COLO668 (cell line): ENCODE measurements around the gene H1-8.

Experiments used
- DNase-seq: peaks from one replicate; lab custom pipeline; 2025; ENCODE audit not compliant: unreplicated experiment; lab: John Stamatoyannopoulos, UW

Gene H1-8

DNA sequence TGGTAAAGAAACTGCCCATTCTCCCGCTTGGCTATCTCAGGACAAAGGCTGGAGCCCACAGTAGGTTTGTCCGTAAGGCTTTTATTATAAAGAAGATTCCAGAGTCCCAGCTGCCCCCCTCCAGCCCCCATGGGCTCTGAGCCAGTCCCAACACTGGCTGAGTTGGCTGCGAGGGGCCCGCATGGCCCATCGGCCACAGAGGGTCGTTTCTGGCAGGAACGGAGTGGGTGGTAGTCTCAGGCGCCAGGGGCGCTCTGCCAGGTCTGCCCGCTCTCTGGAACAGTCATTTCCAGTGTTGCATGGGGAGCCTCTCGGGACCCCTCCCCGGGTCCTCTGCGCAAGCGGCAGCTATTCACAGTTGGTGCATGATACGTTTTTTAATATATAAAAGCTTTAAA is 12.2 kb downstream of the H1-8 start:
- DNase-seq: no peak

DNA sequence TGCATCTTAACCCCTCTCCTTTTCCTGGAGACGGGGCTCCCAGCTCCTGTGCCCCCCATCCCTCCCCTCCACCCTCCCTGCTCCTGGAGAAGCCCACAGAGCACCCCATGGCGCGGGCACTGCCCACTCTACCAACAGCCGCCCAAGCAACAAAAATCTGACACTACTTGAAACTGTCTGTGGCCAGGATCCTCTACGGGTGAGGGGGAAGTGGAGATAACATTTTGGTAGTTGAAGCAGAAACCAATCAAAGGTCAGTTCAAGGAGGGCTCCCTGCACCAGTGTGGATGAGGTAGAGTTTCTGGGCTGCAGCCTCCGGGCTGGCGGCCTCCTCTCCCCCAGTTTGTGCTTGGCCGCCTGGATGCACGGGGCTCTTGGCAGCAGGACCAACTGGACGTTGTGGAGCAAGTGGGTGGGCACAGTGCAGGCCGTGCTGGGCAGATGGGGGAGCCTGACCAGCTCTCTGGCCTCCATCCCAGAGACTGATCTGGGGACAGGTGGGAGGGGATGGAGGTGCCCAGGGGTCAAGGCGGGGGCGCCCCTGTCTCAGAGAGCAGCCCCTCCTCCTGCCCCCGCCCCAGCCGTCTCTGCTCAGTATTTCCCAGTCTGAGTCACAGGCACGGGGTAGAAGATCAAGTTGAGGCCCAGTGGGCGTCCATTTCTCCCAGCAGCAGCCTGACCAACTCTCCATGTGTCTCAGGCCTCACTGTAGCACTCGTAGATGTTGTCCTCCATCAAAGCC is 12.8 kb downstream of the H1-8 start:
- DNase-seq: no peak

DNA sequence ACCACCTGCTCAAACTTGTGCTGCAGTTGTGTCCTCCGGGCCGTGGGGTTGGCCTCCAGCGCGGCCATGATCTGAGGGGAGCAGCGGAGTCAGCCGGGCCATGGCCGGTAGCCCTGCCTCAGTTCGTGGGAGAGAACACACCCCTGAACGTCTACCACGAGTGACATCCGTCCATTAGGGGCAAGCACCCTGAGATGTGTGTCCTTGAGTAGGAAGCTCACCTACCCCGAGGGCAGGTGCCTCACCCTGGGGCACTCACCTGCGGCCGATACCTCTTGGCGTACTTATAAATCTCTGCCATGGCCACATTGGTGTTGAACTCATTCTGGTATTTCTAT is 13.4 kb downstream of the H1-8 start:
- no peak for DNase-seq

DNA sequence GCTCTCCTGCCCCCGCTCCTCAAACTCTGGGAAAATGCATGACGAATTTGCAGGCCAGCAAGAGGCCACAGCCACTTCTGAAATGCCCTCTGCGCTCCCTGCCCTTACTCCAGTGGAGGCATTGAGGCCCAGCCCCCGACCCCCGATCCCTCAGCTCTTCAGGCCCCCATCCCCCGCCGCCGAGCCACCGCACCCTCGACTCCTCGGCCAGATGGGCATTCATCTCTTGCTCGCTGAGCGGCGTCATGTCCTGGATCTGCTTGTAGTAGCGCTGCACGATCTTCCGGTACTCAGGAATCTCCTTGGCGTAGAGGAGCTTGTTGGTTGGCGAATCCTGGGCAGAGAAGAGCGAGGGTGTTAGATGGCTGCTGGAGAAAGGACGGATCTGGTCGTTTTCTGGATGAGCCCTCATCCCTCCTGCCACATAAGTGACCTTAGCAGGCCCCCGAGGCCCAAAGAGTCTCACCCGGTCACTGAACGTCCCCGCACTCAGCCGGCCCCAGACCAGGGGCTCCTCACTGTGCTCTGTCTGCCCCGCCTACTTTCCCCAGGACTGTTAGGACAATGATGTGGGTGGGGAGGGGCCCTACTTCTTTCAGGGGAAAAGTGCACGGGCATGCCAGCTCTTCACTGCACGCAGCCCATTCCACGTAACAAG is 14.0 kb downstream of the H1-8 start:
- no peak for DNase-seq

DNA sequence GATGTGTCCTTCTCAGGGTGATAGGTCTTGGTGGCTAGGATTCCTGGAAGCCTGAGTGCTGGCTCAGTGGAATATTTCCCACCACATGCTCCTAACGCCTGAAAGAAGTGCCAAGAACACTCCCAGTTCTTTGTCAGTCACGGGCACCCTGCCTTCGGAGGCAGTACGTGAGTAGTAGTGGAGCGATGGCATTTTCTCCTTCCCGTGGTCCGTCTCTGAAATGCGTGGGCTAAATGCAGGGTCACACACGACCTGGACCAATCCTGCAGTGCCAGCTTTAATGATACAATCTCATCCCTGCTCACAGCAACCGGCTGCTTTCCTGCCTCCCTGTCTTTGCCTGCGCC is 14.5 kb downstream of the H1-8 start:
- no peak for DNase-seq

DNA sequence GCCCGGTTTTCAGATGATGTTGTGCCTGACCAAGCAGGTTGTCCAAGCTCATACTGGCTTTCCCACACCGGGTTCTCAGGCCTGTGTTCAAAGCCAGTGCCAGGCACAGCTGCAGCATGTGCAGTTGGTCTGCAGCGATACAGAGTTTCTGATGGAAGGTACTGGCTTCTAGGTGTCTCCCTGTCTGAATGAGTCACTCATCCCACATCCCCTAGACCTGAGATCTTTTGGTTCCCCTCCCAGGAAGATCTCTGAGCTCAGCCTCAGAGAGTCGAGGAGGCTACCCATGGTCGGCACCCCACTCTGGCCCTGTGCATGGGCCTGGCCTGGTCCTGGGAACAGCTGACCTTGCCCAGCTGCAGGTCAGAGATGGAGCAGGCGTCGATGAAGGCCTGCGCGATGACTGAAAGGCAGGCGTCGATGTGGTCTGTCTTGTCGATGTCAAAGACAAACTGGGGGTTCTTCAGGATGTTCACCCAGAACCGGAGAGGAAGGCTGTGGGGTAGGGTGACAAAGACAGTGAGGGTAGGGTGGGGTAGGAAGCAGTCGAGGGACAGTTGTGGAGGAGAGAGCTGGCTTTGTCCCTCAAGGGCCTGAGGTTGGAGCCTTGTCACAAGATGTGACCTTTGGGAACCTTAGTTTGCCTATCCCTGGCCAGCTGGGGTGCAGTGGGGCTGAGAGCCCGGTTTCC is 15.3 kb downstream of the H1-8 start:
- no peak for DNase-seq

DNA sequence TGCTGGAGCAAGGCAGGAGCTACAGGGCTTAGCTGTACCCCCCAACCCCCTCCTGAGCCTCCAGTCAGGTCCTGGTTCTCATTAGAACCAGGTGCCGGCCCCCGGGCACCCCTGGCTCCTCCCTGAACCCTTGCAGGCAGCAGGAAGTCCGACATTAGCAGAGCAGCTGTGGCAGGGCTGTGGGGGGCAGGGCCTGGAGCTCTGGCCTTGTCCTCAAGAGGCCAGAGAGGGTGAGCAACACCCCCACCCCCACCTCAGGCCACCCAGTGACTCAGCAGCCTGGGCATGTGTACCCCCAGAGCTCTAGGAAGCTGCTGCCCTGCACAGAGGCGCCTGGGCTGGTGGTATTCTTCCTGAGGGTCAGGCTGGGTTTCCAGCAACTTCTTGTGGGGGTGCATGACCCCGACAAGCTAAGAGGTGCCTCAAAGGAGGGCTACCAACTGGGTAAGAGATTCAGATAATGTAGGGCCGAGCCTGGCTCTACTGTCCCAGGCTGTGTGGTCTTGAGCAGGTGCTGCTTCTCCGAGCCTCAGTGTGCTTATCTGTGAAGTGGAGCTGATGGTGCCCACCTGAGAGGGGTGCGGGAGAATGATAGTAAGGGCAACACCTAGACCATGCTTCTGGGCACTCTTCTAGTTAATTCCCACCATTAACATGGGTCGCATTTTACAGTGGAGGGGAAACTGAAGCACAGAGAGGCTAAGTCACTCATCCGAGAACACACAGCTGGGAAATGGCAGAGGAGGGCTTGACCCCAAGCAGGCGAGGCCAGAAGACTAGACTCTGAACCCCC is 16.0 kb downstream of the H1-8 start:
- DNase-seq: peak; percentile 37

DNA sequence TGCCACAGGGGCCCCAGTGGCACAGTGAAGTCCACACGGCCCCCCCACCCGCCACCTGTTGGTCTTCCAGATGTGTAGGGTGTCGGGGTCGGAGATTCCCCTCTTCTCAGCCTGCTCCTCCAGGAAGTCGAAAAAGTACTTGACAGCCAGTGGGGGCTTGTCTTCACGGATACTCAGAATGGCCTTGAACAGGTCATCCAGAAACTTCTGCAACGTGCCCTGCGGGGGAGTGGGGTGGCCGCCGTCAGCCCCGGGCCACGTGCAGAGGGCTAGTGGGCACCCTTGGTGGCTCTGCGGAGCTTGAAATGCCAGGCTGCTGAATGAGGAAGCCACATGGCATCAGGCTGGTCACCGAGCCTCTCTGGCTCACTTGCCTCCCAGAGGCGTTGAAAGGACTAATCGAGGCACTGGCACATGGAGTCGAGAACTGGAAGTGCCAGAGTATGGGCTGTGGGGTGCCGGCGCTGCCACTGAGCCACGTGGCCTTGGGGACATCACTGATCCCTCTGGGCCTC is 16.6 kb downstream of the H1-8 start:
- DNase-seq: no peak

DNA sequence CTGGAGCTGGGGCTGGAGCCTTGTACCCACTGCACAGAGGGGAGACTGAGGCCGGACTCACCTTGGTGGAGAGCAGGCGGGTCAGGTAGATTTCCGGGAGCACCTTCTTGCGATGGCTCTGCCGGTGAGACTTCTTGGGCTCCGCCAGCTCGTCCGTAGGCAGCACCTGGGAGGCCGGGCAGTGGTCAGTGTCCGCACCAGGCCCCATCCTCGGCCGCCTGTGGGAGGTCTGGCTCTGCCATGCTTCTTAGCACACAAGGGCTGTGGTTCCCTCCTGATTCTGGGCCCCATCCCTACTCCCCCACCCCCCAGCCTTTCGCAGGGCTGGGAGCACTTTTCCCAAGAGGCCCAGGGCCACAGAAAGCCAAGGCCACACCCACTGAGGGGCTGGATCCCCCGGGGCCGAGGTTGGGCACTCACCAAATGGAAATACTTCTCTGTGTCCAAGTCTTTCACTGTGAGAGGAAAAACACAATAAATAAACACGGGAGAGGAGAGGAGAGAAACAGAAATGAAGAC is 17.4 kb downstream of the H1-8 start:
- DNase-seq: no peak

DNA sequence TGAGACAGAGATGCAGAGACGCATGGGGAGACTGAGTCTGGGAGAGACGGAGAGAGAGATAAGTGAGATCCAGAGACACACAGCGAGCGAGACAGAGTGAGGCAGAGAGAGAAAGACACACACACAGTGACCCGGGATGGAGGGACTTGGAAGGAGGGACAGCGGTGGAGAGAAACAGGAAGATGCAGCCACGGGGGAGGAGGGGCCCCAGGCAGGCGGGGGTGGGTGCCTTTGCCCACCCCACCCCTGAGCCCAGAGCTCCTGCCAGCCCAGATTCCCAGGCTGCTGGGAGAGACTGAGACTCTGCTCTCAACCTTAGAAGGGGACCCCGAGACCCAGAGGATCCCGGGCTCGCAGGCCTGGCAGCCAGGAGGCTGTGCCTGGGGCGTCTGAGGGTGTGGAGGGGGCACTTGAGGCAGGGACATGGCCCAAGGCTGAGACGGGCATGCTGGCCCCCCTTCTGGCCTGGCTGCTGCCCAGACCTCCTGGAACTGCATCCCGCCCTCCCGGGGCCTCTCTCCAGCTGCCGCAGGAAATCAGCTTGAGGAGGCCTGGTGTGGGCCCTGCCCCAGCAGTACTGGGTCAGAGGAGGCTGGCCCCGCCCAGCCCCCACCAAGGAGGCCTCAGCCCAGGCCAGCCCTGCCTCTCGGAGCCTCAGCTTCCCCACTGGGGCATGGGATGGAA is 18.1 kb downstream of the H1-8 start:
- no peak for DNase-seq

DNA sequence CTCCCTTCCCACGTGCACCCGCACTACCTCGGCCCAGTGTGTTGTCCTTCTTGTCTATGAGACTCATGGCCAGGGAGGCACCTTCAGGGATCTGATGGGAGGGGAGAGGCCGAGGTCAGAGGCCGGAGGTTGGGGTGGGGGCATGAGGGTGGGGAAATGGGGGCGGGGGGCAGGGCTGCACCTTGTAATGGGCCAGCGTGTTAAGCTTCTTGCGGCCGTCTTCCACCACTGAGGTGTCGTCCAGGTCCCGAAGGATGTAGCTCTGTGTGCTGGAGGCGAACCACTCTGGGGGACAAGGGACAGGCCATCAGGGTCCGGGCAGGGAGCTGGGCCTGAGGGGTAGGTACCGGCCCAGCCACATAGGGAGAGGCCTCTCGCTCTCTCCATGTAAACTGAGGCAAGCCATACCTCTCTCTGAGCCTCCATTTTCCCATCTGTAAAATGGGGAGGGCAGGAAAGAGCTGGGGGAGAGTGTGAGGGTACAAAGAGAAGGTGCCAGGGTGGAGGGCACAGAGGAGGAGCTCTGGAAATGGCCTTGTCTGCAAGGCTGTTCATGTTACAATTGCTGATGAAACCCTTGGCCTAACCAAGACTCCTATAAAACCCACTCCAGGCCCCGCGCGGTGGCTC is 18.8 kb downstream of the H1-8 start:
- no peak for DNase-seq

DNA sequence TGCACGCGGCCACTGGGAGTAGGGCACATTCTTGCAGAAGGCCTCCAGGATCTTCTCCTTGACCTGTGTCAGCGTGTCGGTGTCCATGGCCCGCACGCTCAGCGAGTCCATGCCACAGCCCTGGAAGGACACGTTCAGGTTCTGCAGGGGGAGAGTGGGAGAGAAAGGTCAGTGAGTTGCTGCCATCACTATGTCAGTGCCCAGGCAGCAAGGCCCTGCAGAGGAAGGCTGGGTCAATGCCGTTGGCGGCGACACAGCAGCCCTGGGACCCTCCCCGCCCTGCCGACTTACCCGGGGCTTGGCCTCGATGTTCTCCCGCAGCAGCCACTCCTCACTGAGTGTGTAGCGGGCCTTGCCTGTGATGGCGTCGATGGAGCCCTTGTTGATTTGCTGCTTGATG is 19.8 kb downstream of the H1-8 start:
- DNase-seq: no peak

DNA sequence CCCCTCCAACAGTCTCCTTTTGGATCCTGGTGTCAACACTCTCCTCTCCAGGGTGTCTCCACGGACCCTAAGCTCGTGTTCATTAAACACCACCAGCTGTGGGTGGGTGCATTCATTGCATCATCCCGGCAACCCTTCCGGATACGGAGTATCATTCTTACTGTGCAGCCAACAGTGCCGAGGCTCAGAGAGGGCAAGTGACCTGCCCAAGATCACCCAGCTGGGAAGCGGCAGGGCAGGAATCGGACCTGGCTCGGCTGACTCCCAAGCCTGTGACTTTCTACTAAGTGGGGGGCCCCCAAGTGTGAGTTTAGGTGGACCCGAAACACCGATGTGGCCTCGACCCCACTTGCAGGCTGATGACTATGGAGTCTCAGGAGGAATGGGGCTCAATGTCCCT is 20.4 kb downstream of the H1-8 start:
- DNase-seq: no peak

DNA sequence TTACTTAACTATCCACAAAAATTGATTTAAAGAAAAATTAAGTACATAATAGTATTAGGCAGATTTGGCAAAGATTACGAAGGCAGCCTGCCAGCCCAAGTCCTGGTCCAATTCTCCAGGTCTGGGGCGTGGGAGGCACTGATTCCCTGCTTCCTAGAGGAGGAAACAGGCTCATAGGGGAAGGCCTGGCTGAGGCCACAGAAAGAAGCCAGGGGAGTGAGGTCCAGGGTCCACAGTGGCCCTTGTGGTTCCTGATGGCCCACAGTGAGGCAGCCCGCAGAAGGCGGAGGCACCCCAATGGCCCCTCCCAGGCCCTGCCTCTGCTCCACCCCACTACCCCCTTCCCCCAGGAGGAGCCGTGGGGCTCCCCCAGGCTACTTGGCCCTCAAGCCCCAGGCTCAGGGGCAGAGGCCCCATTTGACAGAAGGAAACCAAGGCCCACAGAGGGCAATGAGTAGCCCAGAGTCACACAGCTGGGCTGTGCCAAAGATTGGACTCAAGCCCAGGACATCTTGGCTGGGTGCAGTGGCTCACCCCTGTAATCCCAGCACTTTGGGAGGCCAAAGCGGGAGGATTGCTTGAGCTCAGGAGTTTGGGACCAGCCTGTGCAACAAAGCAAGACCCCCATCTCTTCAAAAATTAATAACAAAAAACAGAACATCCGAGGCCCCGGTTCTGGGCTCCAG is 21.0 kb downstream of the H1-8 start:
- DNase-seq: no peak

DNA sequence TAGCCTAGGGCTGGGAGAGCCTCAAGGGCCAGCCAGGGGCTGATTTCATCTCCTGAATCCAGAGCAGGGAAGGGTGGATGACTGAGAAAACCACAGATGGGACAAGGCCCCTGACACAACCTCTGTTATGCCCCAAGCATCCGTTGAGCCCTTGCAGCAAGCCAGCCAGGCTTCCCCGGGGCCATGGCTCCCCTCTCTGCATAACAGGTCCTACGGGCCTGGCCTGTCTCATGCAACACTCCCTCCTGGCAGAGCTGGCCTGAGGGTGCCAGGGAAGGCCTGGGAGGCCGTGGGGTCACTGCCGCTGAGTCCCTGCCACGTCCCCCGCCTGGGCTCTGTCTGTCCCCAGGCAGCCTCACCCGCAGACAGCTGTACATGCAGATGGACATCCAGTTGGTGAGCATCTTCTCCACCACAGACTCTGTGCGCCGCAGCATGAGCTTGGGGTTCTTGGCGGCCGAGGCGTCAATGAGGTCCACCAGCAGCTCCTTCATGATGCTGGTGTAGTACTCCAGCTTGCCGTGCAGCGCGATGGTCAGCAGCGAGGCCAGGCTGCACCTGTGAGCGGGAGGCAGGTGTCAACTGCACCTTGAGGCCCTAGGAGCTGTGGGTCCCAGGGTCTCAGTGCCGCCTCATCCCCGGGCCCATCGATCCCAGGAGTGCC is 22.1 kb downstream of the H1-8 start:
- DNase-seq: no peak

DNA sequence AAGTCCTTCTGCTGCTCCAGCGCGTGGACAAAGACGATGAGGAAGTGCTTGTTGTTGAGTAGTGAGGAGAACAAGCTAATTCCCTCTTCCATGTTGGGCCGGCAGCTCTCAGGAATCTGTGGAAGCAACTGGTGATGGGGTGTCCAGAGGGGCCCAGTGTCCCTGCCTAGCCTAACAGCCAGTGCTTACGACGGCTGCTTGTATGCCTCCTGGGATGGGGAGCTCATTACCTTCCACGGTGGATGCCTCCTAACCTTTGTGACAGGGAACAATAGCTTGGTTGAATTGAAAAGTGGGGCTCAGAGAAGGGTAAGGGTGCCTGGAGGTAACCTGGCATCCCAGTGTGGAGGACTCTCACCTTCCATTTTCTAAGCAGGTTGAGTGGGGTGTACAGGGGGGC is 22.9 kb downstream of the H1-8 start:
- DNase-seq: no peak

DNA sequence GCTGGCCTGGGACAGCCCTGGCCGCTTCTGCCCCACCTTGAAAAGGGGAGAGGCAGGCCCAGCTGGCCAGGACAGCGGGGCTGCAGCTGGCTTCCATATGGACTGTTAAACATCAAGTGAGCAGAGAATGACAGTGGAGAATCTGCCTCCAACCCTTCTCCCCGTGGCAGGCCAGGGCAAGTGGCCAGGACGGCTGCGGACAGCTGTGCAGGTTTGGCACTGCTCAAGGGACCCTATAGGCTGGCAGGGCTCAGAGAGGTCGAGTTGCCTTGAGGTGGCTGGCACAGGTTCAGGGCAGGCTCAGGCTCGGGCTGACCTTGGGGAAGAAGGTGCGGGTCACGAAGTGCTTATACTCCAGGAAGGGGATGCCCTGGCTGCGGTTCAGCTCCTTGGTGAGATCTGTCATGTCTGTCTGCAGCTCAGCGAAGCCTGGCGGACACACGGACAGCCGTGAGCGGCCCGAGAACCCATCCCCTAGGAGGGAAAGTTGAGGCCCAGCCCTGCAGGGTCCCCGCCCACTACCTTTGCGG is 24.3 kb downstream of the H1-8 start:
- no peak for DNase-seq

DNA sequence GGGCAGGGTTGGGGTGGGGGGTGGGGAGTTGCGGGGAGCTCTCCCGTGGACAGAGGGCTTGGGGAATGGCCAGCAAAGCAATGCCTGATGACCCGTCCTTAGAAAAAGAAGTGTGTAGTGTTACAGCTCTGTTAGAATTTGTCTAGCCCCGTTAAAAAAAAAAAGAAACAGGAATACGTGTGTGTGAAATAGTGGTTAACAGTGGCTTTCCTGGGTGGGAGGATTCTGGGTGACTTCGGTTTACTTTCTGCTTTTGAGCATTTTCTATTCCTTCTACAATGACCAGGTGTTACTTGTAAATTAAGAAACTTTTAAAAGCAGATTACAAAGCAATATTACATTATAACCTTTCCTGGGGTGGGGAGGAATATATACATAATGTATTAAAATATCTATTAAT is 25.0 kb downstream of the H1-8 start:
- no peak for DNase-seq

DNA sequence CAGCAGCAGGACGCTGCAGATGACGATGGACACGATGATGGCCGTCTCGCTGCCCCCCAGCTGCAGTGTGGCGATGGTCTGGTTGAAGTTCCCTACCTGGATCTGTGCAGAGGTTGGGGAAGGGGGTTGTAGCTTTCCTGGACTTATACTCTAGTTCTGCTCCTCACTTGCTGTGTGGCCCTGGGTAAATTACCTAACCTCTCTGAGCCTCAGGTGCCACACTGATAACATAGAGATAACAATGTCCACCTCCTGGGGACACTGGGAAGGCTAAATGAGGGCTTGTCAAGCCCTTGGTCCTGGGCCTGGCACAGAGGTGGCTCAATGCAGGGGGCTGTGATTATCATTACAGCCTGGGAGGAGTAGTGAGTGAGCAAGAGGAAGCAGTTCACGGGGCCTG is 26.9 kb downstream of the H1-8 start:
- DNase-seq: no peak
